HG02571 (cell line): ENCODE results near the gene NCEH1.
"Not testable (repeated sequence)": the region's sequence is repeated elsewhere in the genome, so short reads cannot be mapped to it uniquely, and the experiment has no call there.

Source experiments
- ATAC-seq: cut with Tn5 transposase; IDR thresholded peaks from one replicate; pipeline ENCODE4 v1.9.1; 2021; ENCODE audit warnings: mild to moderate bottlenecking, moderate library complexity; ENCODE audit not compliant: unreplicated experiment

NCEH1 gene

GRCh38 chr3:172679599-172679998 is 31.3 kb downstream of the NCEH1 start:
- no peak for ATAC-seq

- no peak for ATAC-seq
These were observed 32.8 kb downstream of the NCEH1 start for GRCh38 chr3:172678068-172678467.

GRCh38 chr3:172676196-172676922 is 34.5 kb downstream of the NCEH1 start:
- ATAC-seq, result no peak

GRCh38 chr3:172675441-172676193 is 35.2 kb downstream of the NCEH1 start:
- ATAC-seq, result no peak

GRCh38 chr3:172673210-172673679 is 37.6 kb downstream of the NCEH1 start:
- ATAC-seq, result peak; percentile 82

GRCh38 chr3:172669021-172669420 is 41.8 kb downstream of the NCEH1 start:
- ATAC-seq, result no peak

- ATAC-seq, result peak; percentile 94
These were observed 43.8 kb downstream of the NCEH1 start for GRCh38 chr3:172666873-172667694.

- no peak for ATAC-seq
These were observed 44.5 kb downstream of the NCEH1 start for GRCh38 chr3:172666181-172666872.

- not testable (repeated sequence) for ATAC-seq
These were observed 45.4 kb downstream of the NCEH1 start for GRCh38 chr3:172665510-172665909.

GRCh38 chr3:172660421-172660820 is 50.4 kb downstream of the NCEH1 start:
- not testable (repeated sequence) for ATAC-seq

GRCh38 chr3:172659246-172660002 is 51.4 kb downstream of the NCEH1 start:
- no peak for ATAC-seq

GRCh38 chr3:172658344-172659245 is 52.3 kb downstream of the NCEH1 start:
- no peak for ATAC-seq

GRCh38 chr3:172656602-172657001 is 54.3 kb downstream of the NCEH1 start:
- ATAC-seq, result no peak

GRCh38 chr3:172655388-172655787 is 55.5 kb downstream of the NCEH1 start:
- no peak for ATAC-seq

- no peak for ATAC-seq
These were observed 56.4 kb downstream of the NCEH1 start for GRCh38 chr3:172654470-172654869.

- no peak for ATAC-seq
These were observed 57.8 kb downstream of the NCEH1 start for GRCh38 chr3:172653004-172653572.

GRCh38 chr3:172651936-172652625 is 58.8 kb downstream of the NCEH1 start:
- ATAC-seq, result no peak

GRCh38 chr3:172649987-172650386 is 60.9 kb downstream of the NCEH1 start:
- ATAC-seq, result no peak
